Parathyroid adenoma (tissue), 2 donors: ENCODE measurements around the gene SNX14.
"Not testable (repeated sequence)": the region's sequence is repeated elsewhere in the genome, so short reads cannot be mapped to it uniquely, and the experiment has no call there.

Experiments used
- H2AFZ ChIP-seq: fragments of 300-600 bp; sonication (generic); one replicate; pipeline ENCODE4 v1.7.0; 2017; ENCODE audit warnings: antibody characterized with exemption, mild to moderate bottlenecking
- H3K27ac ChIP-seq: fragments of 300-600 bp; sonication (generic); one replicate; pipeline ENCODE4 v1.7.0; 2017
- H3K27me3 ChIP-seq: fragments of 300-600 bp; sonication (generic); one replicate; pipeline ENCODE4 v1.7.0; 2017; ENCODE audit warnings: low read length; ENCODE audit not compliant: control insufficient read depth, insufficient read depth
- H3K36me3 ChIP-seq: fragments of 300-600 bp; sonication (generic); one replicate; pipeline ENCODE4 v1.7.0; 2017; ENCODE audit warnings: low read length; ENCODE audit not compliant: control insufficient read depth, insufficient read depth
- H3K4me1 ChIP-seq: fragments of 300-600 bp; sonication (generic); one replicate; pipeline ENCODE4 v1.7.0; 2017; ENCODE audit warnings: control low read depth
- H3K4me2 ChIP-seq: fragments of 300-600 bp; sonication (generic); one replicate; pipeline ENCODE4 v1.7.0; 2017; ENCODE audit warnings: low read length
- H3K4me3 ChIP-seq: fragments of 300-600 bp; sonication (generic); one replicate; pipeline ENCODE4 v1.7.0; 2017; ENCODE audit warnings: low read depth, low read length
- H3K79me2 ChIP-seq: fragments of 300-600 bp; sonication (generic); one replicate; pipeline ENCODE4 v1.7.0; 2017; ENCODE audit warnings: control low read depth
- H3K9ac ChIP-seq: fragments of 300-600 bp; sonication (generic); one replicate; pipeline ENCODE4 v1.7.0; 2017; ENCODE audit warnings: mild to moderate bottlenecking
- H3K9me3 ChIP-seq: fragments of 300-600 bp; sonication (generic); one replicate; pipeline ENCODE4 v1.7.0; 2017; ENCODE audit warnings: low read length; ENCODE audit not compliant: control insufficient read depth
- TF ChIP-seq, protein P1 (sequence below): fragments of 300-600 bp; sonication (generic); IDR thresholded peaks from one replicate; pipeline ENCODE4 v1.7.0; 2017; ENCODE audit warnings: antibody characterized with exemption, mild to moderate bottlenecking
- donor health status: primary hyperparathyroidism.

Gene SNX14

DNA sequence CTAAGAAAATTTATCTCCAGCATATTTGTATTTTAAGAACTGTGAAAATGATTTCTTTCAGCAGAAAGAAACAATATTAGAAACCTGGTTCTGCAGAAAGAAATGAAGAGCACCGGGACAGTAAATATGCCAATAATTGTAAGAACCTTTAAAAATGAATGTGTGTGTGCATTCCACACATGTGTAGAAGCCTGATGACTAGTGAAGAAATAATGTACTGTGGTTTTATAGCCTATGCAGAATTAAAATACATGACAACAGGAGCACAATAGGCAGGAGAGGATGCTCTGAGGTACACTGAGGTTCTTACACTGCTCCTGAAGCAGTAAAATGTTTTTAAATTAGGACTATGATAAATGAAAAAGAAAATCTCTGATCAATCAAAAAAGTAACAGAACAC lies 48.9 kb downstream of the SNX14 start:
- Histone ChIP-seq H3K9ac (no peak overlapping the region), H3K27me3 (no peaks in the 10 kb centered on the region), H3K79me2 (no peaks in the 10 kb centered on the region), H3K36me3 (no peaks in the 10 kb centered on the region), H3K4me1 (no peaks in the 10 kb centered on the region), H3K4me3 (no peak overlapping the region), H3K27ac (no peak overlapping the region), H2AFZ (no peak overlapping the region), H3K9me3 (no peaks in the 10 kb centered on the region), H3K4me2 (no peak overlapping the region)
- TF ChIP-seq, protein P1, sequence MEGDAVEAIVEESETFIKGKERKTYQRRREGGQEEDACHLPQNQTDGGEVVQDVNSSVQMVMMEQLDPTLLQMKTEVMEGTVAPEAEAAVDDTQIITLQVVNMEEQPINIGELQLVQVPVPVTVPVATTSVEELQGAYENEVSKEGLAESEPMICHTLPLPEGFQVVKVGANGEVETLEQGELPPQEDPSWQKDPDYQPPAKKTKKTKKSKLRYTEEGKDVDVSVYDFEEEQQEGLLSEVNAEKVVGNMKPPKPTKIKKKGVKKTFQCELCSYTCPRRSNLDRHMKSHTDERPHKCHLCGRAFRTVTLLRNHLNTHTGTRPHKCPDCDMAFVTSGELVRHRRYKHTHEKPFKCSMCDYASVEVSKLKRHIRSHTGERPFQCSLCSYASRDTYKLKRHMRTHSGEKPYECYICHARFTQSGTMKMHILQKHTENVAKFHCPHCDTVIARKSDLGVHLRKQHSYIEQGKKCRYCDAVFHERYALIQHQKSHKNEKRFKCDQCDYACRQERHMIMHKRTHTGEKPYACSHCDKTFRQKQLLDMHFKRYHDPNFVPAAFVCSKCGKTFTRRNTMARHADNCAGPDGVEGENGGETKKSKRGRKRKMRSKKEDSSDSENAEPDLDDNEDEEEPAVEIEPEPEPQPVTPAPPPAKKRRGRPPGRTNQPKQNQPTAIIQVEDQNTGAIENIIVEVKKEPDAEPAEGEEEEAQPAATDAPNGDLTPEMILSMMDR = no peak

DNA sequence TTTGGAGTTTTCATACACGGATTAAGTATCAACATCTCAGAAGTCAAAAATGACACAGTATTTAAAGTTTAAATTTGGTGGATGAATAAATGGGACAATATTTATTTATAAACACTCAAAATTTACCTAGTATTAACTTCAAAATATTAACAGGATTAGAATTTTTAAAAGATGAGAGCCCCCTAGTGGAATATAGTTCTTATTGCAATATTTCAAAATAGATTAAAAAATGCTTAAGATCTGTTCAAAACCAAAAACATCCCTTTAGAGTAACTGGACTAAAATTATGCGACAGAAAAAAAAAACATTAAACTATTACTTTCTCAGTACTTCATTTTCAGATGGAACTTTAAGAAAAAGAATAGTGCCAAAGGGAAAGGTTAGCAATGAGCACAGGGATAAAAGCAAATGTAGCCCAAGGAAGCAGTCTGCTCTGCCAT lies 56.6 kb downstream of the SNX14 start:
- no peak overlapping the region for H3K9ac ChIP-seq
- H3K36me3 ChIP-seq = no peaks in the 10 kb centered on the region
- H3K27ac ChIP-seq = no peak overlapping the region
- no peaks in the 10 kb centered on the region for H3K79me2 ChIP-seq
- H3K4me2 ChIP-seq = no peak overlapping the region
- TF ChIP-seq, protein P1 = peak; percentile 59
- H3K9me3 ChIP-seq = no peaks in the 10 kb centered on the region
- H2AFZ ChIP-seq = no peak overlapping the region
- H3K4me1 ChIP-seq = no peaks in the 10 kb centered on the region
- H3K27me3 ChIP-seq = no peaks in the 10 kb centered on the region
- H3K4me3 ChIP-seq = no peak overlapping the region

DNA sequence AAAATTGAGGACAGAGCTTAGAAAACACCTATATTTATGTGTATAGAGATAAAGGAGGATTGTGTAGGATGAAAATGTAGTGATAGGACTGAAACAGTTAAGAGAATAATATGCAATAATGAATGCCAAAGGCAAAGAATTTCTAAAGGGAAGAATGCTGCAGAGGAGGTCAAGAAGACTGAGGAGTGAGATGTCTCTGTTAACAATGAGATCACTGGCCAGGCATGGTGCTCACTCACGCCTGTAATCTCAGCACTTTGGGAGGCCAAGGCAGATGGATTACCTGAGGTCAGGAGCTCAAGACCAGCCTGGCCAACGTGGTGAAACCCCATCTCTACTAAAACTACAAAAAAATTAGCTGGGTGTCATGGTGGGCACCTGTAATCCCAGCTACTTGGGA lies 69.4 kb downstream of the SNX14 start:
- H3K27me3 ChIP-seq, H3K27ac ChIP-seq, H3K79me2 ChIP-seq, H3K36me3 ChIP-seq, H3K9ac ChIP-seq, H3K9me3 ChIP-seq, H3K4me3 ChIP-seq, H3K4me1 ChIP-seq, H3K4me2 ChIP-seq, H2AFZ ChIP-seq: not testable (repeated sequence)

DNA sequence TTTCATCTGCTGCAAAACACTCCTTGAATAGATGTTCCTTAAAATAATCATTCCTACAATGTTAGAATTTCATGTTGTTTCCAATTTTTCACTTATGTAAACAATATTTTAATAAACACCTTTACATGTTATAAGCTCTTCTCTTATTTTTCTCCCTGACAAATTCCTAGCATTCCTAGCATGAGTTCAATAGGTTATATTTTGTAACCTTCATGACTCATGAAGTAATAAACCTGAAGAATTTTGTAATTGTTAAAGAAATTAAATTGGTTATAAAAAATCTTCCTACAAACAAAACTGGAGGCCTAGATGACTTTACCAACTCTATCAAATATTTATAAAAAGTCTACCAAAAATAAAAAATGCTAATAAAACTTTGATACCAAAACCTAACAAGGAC lies 77.5 kb downstream of the SNX14 start:
- Histone ChIP-seq H3K9ac (no peak overlapping the region), H2AFZ (no peak overlapping the region), H3K4me3 (no peak overlapping the region), H3K9me3 (no peaks in the 10 kb centered on the region), H3K36me3 (no peaks in the 10 kb centered on the region), H3K27me3 (no peaks in the 10 kb centered on the region), H3K79me2 (no peaks in the 10 kb centered on the region), H3K4me2 (no peak overlapping the region), H3K27ac (no peak overlapping the region), H3K4me1 (no peaks in the 10 kb centered on the region)
- TF ChIP-seq, protein P1 = no peak

DNA sequence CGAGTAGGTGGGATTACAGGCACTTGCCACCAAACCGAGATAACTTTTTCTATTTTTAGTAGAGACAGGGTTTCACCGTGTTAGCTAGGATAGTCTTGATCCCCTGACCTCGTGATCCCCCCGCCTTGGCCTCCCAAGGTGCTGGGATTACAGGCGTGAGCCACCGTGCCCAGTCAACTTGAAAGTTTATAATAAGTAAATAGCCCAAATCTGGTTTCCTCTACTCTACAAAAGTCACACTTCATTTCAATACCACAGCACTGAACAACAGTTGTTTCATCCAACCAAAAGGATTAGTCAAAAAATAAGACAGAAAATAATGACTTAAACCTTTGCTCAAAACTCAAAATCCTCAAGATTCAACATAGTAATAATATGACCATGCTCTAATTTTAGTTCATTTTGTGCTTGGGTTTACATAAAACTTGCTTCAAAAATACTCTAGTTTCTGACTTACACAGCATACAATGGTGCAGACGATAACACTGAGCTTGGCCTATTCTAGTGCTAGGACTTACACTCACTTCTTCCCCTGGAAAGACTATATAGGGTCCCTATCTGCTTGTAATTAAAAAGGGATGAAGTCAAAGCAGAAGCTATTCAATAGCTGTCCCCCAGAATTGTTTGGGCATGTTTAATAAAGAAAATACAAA lies 87.1 kb downstream of the SNX14 start:
- no peak overlapping the region for H2AFZ ChIP-seq
- no peaks in the 10 kb centered on the region for H3K36me3 ChIP-seq
- H3K27me3 ChIP-seq = no peaks in the 10 kb centered on the region
- no peaks in the 10 kb centered on the region for H3K9me3 ChIP-seq
- H3K9ac ChIP-seq = no peak overlapping the region
- H3K4me2 ChIP-seq = no peak overlapping the region
- TF ChIP-seq, protein P1 = no peak
- no peak overlapping the region for H3K27ac ChIP-seq
- no peak overlapping the region for H3K4me3 ChIP-seq
- H3K4me1 ChIP-seq = no peaks in the 10 kb centered on the region
- H3K79me2 ChIP-seq = no peaks in the 10 kb centered on the region
